NB4 (cell line): ENCODE measurements around the gene SCMH1.

Experiments
- DNase-seq: peaks from one replicate; pipeline ENCODE4 v3.0.0; 2010; ENCODE audit warnings: low read depth
- H3K4me3 ChIP-seq: one replicate; pipeline ENCODE4 v1.5.1; 2011; ENCODE audit warnings: mild to moderate bottlenecking, low read depth, low read length, moderate library complexity
- MYC ChIP-seq: IDR thresholded peaks from 2 replicates; pipeline ENCODE4 v1.6.1; 2011; ENCODE audit warnings: low read depth, low read length
- POLR2A ChIP-seq: IDR thresholded peaks from 2 replicates; pipeline ENCODE4 v1.6.1; 2011; ENCODE audit warnings: mild to moderate bottlenecking; ENCODE audit not compliant: insufficient read length; ENCODE audit errors: extremely low read depth
- TF ChIP-seq, protein P1 (sequence below): IDR thresholded peaks from 2 replicates; pipeline ENCODE4 v1.6.1; 2011; ENCODE audit warnings: low read depth, low read length
- TF ChIP-seq, protein P2 (sequence below): IDR thresholded peaks from one replicate; pipeline ENCODE4 v1.5.1; 2012; ENCODE audit warnings: low read depth, low read length

SCMH1 gene

DNA sequence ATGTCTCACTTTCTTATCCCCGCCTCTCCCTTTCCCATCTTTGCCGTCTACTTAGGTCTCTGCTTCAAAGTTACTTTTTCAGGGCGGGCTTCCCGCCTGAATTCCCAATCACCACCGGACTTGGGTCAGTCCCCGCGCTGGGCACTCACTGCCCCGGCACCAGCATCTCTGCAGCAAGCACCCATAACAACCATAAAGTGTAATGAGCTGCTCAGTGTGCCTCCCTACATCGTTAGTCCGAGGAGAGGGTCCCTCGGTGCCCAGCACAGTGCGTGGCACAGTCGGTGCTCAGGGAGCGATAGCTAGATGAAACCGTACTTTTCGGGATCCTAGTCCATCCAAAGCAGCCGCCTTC, 263.2 kb downstream of the SCMH1 start:
- DNase-seq = no peak
- TF ChIP-seq POLR2A (no peak), MYC (no peak)
- TF ChIP-seq, protein P1, sequence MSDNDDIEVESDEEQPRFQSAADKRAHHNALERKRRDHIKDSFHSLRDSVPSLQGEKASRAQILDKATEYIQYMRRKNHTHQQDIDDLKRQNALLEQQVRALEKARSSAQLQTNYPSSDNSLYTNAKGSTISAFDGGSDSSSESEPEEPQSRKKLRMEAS = no peak
- TF ChIP-seq, protein P2, sequence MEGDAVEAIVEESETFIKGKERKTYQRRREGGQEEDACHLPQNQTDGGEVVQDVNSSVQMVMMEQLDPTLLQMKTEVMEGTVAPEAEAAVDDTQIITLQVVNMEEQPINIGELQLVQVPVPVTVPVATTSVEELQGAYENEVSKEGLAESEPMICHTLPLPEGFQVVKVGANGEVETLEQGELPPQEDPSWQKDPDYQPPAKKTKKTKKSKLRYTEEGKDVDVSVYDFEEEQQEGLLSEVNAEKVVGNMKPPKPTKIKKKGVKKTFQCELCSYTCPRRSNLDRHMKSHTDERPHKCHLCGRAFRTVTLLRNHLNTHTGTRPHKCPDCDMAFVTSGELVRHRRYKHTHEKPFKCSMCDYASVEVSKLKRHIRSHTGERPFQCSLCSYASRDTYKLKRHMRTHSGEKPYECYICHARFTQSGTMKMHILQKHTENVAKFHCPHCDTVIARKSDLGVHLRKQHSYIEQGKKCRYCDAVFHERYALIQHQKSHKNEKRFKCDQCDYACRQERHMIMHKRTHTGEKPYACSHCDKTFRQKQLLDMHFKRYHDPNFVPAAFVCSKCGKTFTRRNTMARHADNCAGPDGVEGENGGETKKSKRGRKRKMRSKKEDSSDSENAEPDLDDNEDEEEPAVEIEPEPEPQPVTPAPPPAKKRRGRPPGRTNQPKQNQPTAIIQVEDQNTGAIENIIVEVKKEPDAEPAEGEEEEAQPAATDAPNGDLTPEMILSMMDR = no peak
- peak overlapping the region; percentile 64 for H3K4me3 ChIP-seq

DNA sequence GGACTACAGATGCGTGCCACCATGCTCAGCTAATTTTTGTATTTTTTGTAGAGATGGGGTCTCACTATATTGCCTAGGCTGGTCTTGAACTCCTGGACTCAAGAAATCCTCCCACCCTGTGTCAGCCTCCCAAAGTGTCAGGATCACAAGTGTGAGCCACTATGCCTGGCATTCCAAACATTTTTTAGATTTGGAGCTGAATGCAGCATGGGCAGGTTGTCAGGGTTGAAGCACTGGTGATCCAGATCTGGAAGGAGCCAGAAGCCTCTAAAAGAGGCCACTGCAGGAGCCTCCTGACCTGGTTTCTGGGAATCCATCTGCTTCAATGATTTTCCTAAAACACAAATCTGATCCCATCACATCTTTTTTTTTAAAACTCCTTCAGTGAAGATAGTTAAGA, 264.4 kb downstream of the SCMH1 start:
- TF ChIP-seq, protein P1 = no peak
- TF ChIP-seq, protein P2 = no peak
- TF ChIP-seq MYC (no peak), POLR2A (no peak)
- no peak for DNase-seq
- no peak overlapping the region for H3K4me3 ChIP-seq
